SK-N-MC (cell line): Measurements from ENCODE around the gene RABEP2.

ENCODE experiments used
- EZH2 ChIP-seq: fragments of 200-600 bp; sonication (generic); IDR thresholded peaks from one replicate; pipeline ENCODE4 v1.6.1; 2017; ENCODE audit warnings: antibody characterized with exemption
- FOXP2 ChIP-seq: optimal IDR thresholded peaks from 2 replicates; pipeline ENCODE3; 2011; ENCODE audit warnings: mild to moderate bottlenecking, moderate library complexity; ENCODE audit not compliant: insufficient read depth; ENCODE audit errors: extremely low read length, control extremely low read depth
- POLR2AphosphoS5 ChIP-seq: IDR thresholded peaks from 2 replicates; pipeline ENCODE4 v1.6.1; 2012; ENCODE audit warnings: mild to moderate bottlenecking, low read depth, low read length, borderline replicate concordance

DNA sequence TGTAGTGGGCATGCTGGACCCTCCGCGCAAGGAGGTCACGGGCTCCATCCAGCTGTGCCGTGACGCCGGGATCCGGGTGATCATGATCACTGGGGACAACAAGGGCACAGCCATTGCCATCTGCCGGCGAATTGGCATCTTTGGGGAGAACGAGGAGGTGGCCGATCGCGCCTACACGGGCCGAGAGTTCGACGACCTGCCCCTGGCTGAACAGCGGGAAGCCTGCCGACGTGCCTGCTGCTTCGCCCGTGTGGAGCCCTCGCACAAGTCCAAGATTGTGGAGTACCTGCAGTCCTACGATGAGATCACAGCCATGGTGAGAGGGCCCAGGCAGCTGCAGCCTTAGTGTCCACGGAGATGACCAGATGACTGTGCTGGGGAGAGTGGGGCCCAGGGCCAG lies 24.4 kb downstream of the RABEP2 start:
- TF ChIP-seq EZH2, result no peak
- TF ChIP-seq POLR2AphosphoS5, result no peak
- no peak for TF ChIP-seq FOXP2
